ENCODE measurements around the gene PCDHGA1. TPM values are rescaled to one million over a fixed set of nuclear protein-coding genes. Genes with fewer than 3 reads are reported as not detected.

PCDHGA1 gene
- total and polyA plus RNA-seq, 9 of the 15 experiments (the other 6 are each of a cell fraction or from before 2014, with no cell fraction given), result 0.05 to 0.26 (median 0.18) TPM; not detected in 2

DNA sequence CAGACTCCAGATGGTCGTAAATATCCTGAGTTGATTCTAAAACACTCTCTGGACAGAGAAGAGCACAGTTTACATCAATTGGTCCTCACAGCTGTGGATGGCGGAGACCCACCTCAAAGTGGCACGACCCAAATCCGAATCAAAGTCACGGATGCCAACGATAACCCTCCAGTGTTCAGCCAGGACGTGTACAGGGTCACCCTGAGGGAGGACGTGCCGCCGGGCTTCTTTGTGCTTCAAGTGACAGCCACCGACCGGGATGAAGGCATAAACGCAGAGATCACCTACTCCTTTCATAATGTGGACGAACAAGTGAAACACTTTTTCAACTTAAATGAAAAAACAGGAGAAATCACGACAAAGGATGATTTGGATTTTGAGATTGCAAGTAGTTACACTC is 30.4 kb downstream of the PCDHGA1 start:
- Histone ChIP-seq H3K27me3 (ENCODE audit: control insufficient read depth in 2 of 2, insufficient read depth in 2 of 2, low read length in 2 of 2) (peaks cover 6 to 35% of the 10 kb centered on the region in 2 experiments; a peak in 4 of 5 replicates), H3K4me3 (no peak overlapping the region), H3K27ac (ENCODE audit: extremely low read depth, low read depth, low read length) (no peak overlapping the region), H3K9me1 (ENCODE audit: control insufficient read depth, insufficient read depth, low read length) (no peaks in the 10 kb centered on the region), H3K4me1 (replicated peaks in 1 of 2; ENCODE audit: control insufficient read depth in 2 of 2, insufficient read depth in 2 of 2, low read length in 2 of 2) (peaks cover 2 to 12% of the 10 kb centered on the region in 2 experiments; a peak in 3 of 5 replicates), H3K4me2 (ENCODE audit: insufficient read depth, low read length) (no peak overlapping the region), H3K9me3 (replicated peaks; ENCODE audit: control insufficient read depth, insufficient read depth, low read depth, low read length) (no peaks in the 10 kb centered on the region; the same call in 1 of the 2 replicates), H3K9ac (ENCODE audit: insufficient read depth in 1 of 2, low read depth in 2 of 2, low read length in 2 of 2) (no peak overlapping the region), H3K36me3 (ENCODE audit: control insufficient read depth, insufficient read depth, low read length) (no peaks in the 10 kb centered on the region), H4K20me1 (replicated peaks; ENCODE audit: control insufficient read depth, insufficient read depth, low read length) (no peaks in the 10 kb centered on the region), H3K79me2 (ENCODE audit: control insufficient read depth, insufficient read depth, low read length) (no peaks in the 10 kb centered on the region), H2AFZ (ENCODE audit: low read depth, low read length) (0 out of 2 replicates have a peak overlapping the region, but pooled peaks have one; percentile 27)
- in situ Hi-C loops (cut with MboI) (no loop called here), intact Hi-C loops (cut with micrococcal nuclease) (no loop called here)
- no TSS peak for BruUV-seq (replicated peaks)
- no peak for ATAC-seq
- ChIA-PET POLR2A (no interaction called here), CTCF (ENCODE audit: low intra/inter-chr PET ratio) (interaction anchor here (0.7 to 2.3 kb wide), 3 partner anchors 197 to 254 kb away, joined by 3 to 12 read pairs (median 4); no protein-coding TSS in a partner anchor)
- TF ChIP-seq ARHGAP35 (IDR thresholded peaks at IDR 0.05; ENCODE audit: partially characterized antibody), result no peak
- TF ChIP-seq HEY1 (CRISPR knock-in tag; IDR thresholded peaks at IDR 0.05; ENCODE audit: borderline replicate concordance), result no peak
- no peak for TF ChIP-seq ETV1 (tag; conservative IDR thresholded peaks at IDR 0.05; ENCODE audit: low read depth)
- no peak for TF ChIP-seq GTF2B (IDR thresholded peaks at IDR 0.05; ENCODE audit: extremely low read depth, insufficient read length)
- no peak for TF ChIP-seq ZNF23 (CRISPR knock-in tag; IDR thresholded peaks at IDR 0.05)
- no peak for TF ChIP-seq ZNF436 (CRISPR knock-in tag; IDR thresholded peaks at IDR 0.05)
- no peak for TF ChIP-seq RBFOX2 (IDR thresholded peaks at IDR 0.05; ENCODE audit: low read depth, low read length)
- TF ChIP-seq, protein P1, sequence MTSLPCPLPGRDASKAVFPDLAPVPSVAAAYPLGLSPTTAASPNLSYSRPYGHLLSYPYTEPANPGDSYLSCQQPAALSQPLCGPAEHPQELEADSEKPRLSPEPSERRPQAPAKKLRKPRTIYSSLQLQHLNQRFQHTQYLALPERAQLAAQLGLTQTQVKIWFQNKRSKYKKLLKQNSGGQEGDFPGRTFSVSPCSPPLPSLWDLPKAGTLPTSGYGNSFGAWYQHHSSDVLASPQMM (CRISPR knock-in tag; IDR thresholded peaks at IDR 0.05), result no peak
- no peak for TF ChIP-seq CBX3 (IDR thresholded peaks at IDR 0.05; ENCODE audit: borderline replicate concordance in 1 of 2, low read length in 2 of 2)
- TF ChIP-seq MTA3 (IDR thresholded peaks at IDR 0.05; ENCODE audit: borderline replicate concordance), result no peak
- TF ChIP-seq NCOR1 (IDR thresholded peaks at IDR 0.05), result no peak
- no peak for TF ChIP-seq FOXM1 (IDR thresholded peaks at IDR 0.05; ENCODE audit: low read depth)
- TF ChIP-seq FOXM1 (CRISPR knock-in tag; IDR thresholded peaks at IDR 0.05; ENCODE audit: low read depth), result no peak
- no peak for TF ChIP-seq ZNF175 (CRISPR knock-in tag; IDR thresholded peaks at IDR 0.05; ENCODE audit: low read depth)
- TF ChIP-seq PTTG1 (tag; IDR thresholded peaks at IDR 0.05; ENCODE audit: low read depth), result no peak
- no peak for TF ChIP-seq ZZZ3 (IDR thresholded peaks at IDR 0.05)
- TF ChIP-seq SAFB (IDR thresholded peaks at IDR 0.05; ENCODE audit: borderline replicate concordance, low read depth, low read length), result no peak
- TF ChIP-seq HDAC8 (tag; IDR thresholded peaks at IDR 0.05), result no peak
- no peak for TF ChIP-seq CBFB (CRISPR knock-in tag; IDR thresholded peaks at IDR 0.05)
- TF ChIP-seq GTF2E2 (tag; IDR thresholded peaks at IDR 0.05), result no peak
- WGBS (ENCODE audit: insufficient coverage, low coverage, missing lambda C conversion rate), result 2% methylated on average over 15 of the region's 15 CpGs
- FAIRE-seq, result no peak
- no peak for DNase-seq (ENCODE audit: extremely low read depth in 1 of 4, low spot score in 3 of 4)

All from K562 (cell line).